ENCODE data around the gene HNRNPM. TPM values are rescaled to one million over a fixed set of nuclear protein-coding genes. Genes with fewer than 3 reads are reported as not detected.

HNRNPM gene
- total RNA-seq, 2 experiments from 2014 or later, result 269 to 272 TPM

- intact Hi-C loops (cut with DNase I, micrococcal nuclease), result no loop called here
- no peaks in the 10 kb centered on the region for H3K9me3 ChIP-seq (ENCODE audit: control insufficient read depth in 1 of 2, insufficient read depth in 1 of 2, low read length in 2 of 2)
- CTCF ChIA-PET, result interaction anchor here (0.7 to 1.4 kb wide), 2 partner anchors 26 to 121 kb away, joined by 3 read pairs; no protein-coding TSS in a partner anchor
- ATAC-seq (ENCODE audit: poor library complexity) (no peak), DNase-seq (no peak)
- Mint-ChIP-seq H3K4me1 (ENCODE audit: low read depth) (peaks cover 71% of the 10 kb centered on the region), H3K4me3 (no peak overlapping the region), H3K9me3 (no peaks in the 10 kb centered on the region), H3K27me3 (no peaks in the 10 kb centered on the region), H3K27ac (no peak overlapping the region), H3K36me3 (ENCODE audit: low read depth) (peaks cover 93% of the 10 kb centered on the region)
- POLR2A ChIA-PET, result interaction anchor here (0.7 kb wide), 1 partner anchor 30 kb away, joined by 5 read pairs; the partner anchor contains the start of gene HNRNPM
- H3K36me3 ChIP-seq (ENCODE audit: insufficient read depth, low read length), result peaks cover 86% of the 10 kb centered on the region
- TF ChIP-seq CTCF (IDR thresholded peaks at IDR 0.05), result no peak
- H3K4me3 ChIP-seq (ENCODE audit: low read length), result no peak overlapping the region
- H3K27ac ChIP-seq (ENCODE audit: low read depth in 1 of 2, low read length in 2 of 2), result no peak overlapping the region
- peaks cover 23% of the 10 kb centered on the region for H3K4me1 ChIP-seq (ENCODE audit: insufficient read depth, low read length)
- no peaks in the 10 kb centered on the region for H3K27me3 ChIP-seq (ENCODE audit: control insufficient read depth in 1 of 2, insufficient read depth in 2 of 2, low read length in 2 of 2)
These were observed 30.2 kb downstream of the HNRNPM start for GRCh38 chr19:8475005-8475404.

- no peak overlapping the region for H3K4me3 ChIP-seq (ENCODE audit: low read length)
- H3K4me1 Mint-ChIP-seq (ENCODE audit: low read depth), result peaks cover 75% of the 10 kb centered on the region
- ChIA-PET CTCF (interaction anchor here (1.4 to 1.5 kb wide), 2 partner anchors 10 to 123 kb away, joined by 3 read pairs; no protein-coding TSS in a partner anchor), POLR2A (interaction anchor here (1.2 kb wide), 1 partner anchor 18 kb away, joined by 3 read pairs; no protein-coding TSS in a partner anchor)
- no peaks in the 10 kb centered on the region for H3K9me3 ChIP-seq (ENCODE audit: control insufficient read depth in 1 of 2, insufficient read depth in 1 of 2, low read length in 2 of 2)
- ATAC-seq (ENCODE audit: poor library complexity), result no peak
- no peaks in the 10 kb centered on the region for H3K9me3 Mint-ChIP-seq
- no peaks in the 10 kb centered on the region for H3K27me3 ChIP-seq (ENCODE audit: control insufficient read depth in 1 of 2, insufficient read depth in 2 of 2, low read length in 2 of 2)
- H3K36me3 ChIP-seq (ENCODE audit: insufficient read depth, low read length), result peaks cover 85% of the 10 kb centered on the region
- no peak overlapping the region for H3K4me3 Mint-ChIP-seq
- peaks cover 36% of the 10 kb centered on the region for H3K4me1 ChIP-seq (ENCODE audit: insufficient read depth, low read length)
- peaks cover 88% of the 10 kb centered on the region for H3K36me3 Mint-ChIP-seq (ENCODE audit: low read depth)
- H3K27ac ChIP-seq (ENCODE audit: low read depth in 1 of 2, low read length in 2 of 2), result no peak overlapping the region
- H3K27ac Mint-ChIP-seq, result peak overlapping the region; percentile 29
- TF ChIP-seq CTCF (IDR thresholded peaks at IDR 0.05), result no peak
- no peaks in the 10 kb centered on the region for H3K27me3 Mint-ChIP-seq
- intact Hi-C loops (cut with DNase I, micrococcal nuclease), result no loop called here
- no peak for DNase-seq
These were observed 31.7 kb downstream of the HNRNPM start for GRCh38 chr19:8476524-8476923.

- H3K4me1 Mint-ChIP-seq (ENCODE audit: low read depth), result peaks cover 81% of the 10 kb centered on the region
- no peaks in the 10 kb centered on the region for H3K27me3 ChIP-seq (ENCODE audit: control insufficient read depth in 1 of 2, insufficient read depth in 2 of 2, low read length in 2 of 2)
- peaks cover 36% of the 10 kb centered on the region for H3K4me1 ChIP-seq (ENCODE audit: insufficient read depth, low read length)
- no peak for ATAC-seq (ENCODE audit: poor library complexity)
- H3K27ac Mint-ChIP-seq, result peak overlapping the region; percentile 84
- peaks cover 85% of the 10 kb centered on the region for H3K36me3 ChIP-seq (ENCODE audit: insufficient read depth, low read length)
- H3K9me3 Mint-ChIP-seq, result no peaks in the 10 kb centered on the region
- H3K27ac ChIP-seq (ENCODE audit: low read depth in 1 of 2, low read length in 2 of 2), result no peak overlapping the region
- H3K27me3 Mint-ChIP-seq, result no peaks in the 10 kb centered on the region
- POLR2A ChIA-PET, result interaction anchor here (1.1 to 1.9 kb wide), 2 partner anchors 33 to 101 kb away, joined by 3 to 15 read pairs; partner anchors contain the start of gene HNRNPM
- no peak overlapping the region for H3K4me3 ChIP-seq (ENCODE audit: low read length)
- CTCF ChIA-PET, result interaction anchor here (1.0 kb wide), 1 partner anchor 9 kb away, joined by 4 read pairs; no protein-coding TSS in a partner anchor
- H3K36me3 Mint-ChIP-seq (ENCODE audit: low read depth), result peaks cover 89% of the 10 kb centered on the region
- intact Hi-C loops (cut with DNase I, micrococcal nuclease), result no loop called here
- TF ChIP-seq CTCF (IDR thresholded peaks at IDR 0.05), result no peak
- H3K9me3 ChIP-seq (ENCODE audit: control insufficient read depth in 1 of 2, insufficient read depth in 1 of 2, low read length in 2 of 2), result no peaks in the 10 kb centered on the region
- no peak for DNase-seq
- H3K4me3 Mint-ChIP-seq, result peak overlapping the region; percentile 71
These were observed 33.1 kb downstream of the HNRNPM start for GRCh38 chr19:8477889-8478288.

Data from CD4-positive, alpha-beta T cell (primary cell).